ENCODE results near the gene ST3GAL3.
A peak's percentile ranks its signal among the peaks of the same experiment; 100 is the strongest.

The ST3GAL3 gene

DNA sequence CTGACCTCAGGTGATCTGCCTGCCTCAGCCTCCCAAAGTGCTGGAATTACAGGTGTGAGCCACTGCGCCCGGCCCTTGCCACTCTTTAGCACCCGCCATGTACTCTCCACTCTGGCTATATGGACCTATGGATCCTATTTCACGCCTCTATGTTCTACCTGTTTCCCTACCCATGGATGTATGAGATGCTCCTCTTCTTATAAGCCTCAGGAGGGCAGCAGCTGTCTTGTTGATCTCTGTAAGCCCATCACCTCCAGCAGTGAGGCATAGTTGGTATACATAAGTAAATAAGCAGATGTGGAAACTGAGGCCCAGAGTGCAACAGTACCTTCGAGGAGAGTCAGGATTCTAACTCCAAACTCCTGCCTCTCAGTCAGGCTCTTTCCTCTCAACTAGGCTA lies 201.5 kb downstream of the ST3GAL3 start:
- no peak for DNase-seq

DNA sequence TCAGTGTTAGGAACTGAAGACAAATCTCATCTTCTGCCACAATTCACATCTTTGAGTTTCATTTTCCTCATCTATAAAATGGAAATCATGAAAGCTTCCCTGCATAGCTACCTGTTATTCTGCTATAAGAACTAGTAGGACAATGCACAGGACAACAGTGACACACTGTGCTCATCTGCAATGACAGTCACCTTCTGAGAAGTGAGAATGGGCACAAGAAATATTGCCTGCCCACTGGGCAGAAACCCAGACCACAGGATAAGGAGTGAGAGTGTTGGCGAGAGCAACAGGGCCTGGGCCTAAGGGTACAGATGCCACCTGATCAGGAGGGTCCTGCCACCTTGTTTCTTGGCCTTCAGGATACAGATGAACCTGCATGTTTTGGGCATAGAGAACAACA lies 203.0 kb downstream of the ST3GAL3 start:
- no peak for DNase-seq

DNA sequence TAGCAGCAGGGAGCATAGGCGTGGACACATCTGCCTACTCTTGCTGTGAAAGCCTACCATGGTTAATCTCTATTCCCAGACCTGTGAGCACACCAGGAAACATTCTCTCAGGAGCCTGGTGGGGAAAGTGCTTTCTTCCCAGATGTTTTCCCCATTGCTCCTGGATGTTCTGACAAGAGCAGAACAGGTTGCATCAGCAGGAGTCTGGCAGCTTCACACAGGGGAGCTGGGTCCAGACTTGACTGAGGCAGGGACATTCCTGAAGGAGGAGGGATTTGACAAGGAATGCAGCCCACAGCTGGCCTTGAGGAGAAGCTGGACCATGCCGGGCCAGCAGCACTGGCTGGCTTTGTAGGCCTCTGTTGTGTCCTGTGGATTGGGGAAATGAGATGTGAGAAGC lies 205.3 kb downstream of the ST3GAL3 start:
- no peak for DNase-seq

DNA sequence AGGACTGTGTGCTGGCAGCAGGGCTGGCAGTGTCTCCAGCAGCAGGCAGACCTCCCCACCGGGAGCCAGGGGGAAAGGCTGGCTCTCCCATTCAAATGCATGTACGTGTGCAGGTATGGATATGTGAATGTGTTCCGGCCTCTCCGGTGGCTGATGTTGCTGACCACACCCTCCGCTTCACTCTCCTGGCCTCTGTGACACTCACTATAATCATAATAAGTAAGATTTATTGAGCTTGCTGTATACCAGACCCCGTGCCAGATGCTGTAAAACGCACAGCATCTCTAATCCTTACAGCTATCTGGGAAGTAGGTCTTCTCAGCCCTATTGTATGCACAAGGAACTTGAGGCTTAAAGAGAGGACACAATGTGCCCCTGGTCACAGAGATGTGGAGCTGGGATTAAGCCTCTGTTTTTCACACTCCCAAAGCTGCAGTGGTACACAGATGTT lies 205.7 kb downstream of the ST3GAL3 start:
- no peak for DNase-seq

DNA sequence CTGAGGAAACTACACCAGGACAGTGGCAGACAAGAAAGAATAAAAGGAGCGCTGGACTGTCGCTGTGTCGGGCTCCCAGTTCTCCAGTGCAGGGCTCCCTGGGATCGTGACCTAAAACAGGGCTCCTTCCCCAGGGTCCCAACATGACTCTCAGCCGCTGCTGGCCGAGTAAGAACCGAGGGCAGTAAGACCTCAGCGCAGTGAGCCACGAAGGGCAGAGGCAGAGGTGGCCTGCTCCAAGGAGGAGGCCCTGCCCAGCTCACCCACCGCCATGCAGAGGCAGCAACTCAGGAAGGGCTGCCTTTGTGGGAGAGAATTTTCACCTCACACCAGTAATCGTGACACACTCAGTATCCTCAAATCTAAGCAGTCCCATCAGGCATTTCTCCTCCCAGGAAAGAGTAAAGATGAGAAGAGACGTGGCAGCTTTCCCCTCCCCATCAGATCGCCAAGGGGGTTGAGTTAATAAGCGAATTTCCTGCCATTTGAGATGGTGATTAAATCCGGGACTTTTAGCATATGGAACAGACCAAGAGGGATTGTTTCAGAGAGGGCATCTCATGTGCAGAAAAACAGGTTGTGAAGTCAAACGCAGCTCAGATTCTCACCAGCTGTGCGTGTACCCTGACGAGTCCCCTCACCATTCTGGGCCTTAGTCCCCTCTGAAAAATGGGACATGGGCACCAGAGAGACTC lies 206.5 kb downstream of the ST3GAL3 start:
- no peak for DNase-seq

DNA sequence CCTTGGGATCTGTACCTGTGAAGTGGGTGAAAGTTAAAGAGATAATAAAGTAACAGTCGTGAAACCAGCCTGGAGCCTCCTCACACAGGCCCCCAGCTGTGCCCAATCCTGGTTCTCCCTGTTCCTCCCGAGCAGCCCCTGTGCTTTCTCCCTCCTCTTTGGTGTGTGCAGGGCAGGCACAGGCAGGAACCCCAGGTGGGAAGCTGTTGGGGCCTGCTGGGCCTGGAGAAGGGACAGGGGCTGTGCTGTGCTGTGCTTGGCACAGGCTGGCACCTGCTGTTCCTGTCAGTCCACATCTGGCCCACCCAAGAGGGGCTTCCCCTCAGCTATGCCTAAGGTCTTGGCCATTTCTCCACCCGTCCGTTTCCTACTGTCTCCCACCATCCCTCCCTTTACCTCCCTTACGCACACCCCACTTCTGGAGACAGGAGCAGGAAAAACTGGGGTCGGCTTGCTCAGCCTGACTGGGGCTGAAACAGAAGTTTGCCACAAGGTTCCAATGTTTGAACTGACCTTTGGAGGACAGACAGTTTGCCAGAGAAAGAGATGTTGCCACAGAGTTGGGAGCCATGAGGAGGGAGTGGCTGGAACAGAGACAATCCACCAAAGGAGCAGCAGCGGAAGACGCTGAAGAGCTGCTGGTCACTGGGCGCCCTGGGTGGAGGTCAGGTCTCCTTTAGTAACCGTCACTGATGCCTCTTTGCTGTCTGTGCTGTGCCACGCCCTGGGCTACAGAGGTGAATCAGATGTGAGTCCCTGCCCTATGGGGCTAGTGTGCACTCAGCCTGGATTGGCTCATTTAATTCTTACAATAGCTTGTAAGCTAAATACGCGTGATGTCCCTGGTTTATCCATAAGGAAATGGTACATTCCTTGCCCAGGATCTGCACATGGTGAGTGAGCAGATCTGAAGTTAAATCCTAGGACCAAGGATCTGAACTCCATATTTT lies 207.5 kb downstream of the ST3GAL3 start:
- DNase-seq = no peak

DNA sequence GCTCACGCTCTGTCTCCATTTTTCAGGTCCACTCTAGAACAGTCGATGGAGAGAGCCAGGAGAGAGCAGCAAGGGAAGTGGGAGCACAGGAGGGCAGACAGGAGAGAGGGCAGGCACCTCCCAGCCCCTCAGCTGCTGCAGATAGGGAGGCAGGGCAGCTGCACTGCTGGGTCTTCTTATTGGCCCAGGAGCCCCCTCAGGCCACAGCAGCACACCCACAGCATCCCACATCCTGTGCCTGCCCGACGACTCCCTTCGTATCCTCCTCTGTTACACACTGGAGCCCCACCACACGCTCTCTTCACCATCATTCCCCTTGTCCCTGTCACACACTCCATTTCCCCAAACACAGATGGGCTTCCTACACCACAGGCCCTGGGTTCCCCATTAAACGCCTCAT lies 212.6 kb downstream of the ST3GAL3 start:
- no peak for DNase-seq

DNA sequence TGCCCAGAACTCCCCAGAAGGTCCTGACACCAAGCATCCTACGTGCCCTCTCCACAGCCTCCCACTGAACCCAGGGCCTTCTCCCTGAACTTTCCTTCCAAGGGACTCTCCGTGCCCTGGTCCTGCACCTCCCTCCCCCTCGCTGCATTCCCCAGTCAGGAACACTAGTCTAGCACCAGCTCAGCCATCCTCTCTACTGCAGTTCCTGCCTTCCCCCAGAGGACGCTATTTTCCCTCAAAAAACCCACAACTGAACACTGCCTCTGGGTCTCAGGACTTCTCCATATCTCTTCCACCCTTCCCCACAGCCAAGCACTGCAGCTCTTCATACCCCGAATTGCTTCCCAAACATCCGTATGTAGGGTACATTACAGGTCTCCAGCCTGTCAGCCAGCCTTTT lies 213.7 kb downstream of the ST3GAL3 start:
- DNase-seq = no peak

DNA sequence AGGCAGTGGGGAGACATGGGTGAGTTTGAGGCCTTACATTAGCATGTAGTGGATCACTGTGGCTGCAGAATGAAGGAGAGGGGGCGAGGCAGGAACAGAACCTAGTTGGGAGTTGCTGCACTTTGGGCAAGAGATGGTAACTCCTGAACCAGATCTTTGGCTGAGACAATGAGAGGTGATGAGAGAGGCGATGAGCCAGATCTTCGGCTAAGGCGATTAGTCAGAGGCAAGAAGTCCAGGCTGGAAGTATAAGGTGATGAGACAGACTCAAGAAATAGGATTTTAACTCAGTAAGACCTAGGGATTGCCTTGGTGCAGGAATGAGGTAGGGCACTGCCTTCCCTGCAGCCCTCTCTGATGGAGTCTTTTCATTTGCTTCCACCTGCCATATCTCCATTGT lies 217.2 kb downstream of the ST3GAL3 start:
- DNase-seq = no peak

DNA sequence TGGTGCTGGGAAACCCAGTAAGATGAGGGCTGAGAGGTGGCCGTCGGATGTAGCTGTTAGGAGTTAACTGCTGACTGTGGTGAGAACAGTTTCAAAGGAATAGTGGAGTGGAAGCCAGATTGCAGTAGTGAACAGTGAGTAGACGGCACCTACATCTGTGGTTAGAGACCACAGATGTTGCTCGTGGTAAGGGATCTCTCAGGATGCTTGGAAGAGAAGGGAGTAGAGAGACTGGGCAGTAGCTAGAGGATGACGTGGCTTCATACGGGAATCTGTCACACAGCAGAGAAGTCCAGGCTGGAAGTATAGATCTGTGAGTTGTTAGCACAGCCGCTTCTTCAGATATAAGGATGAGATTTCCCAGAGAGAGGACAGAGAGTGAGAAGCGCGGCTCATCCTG lies 218.5 kb downstream of the ST3GAL3 start:
- DNase-seq = no peak

DNA sequence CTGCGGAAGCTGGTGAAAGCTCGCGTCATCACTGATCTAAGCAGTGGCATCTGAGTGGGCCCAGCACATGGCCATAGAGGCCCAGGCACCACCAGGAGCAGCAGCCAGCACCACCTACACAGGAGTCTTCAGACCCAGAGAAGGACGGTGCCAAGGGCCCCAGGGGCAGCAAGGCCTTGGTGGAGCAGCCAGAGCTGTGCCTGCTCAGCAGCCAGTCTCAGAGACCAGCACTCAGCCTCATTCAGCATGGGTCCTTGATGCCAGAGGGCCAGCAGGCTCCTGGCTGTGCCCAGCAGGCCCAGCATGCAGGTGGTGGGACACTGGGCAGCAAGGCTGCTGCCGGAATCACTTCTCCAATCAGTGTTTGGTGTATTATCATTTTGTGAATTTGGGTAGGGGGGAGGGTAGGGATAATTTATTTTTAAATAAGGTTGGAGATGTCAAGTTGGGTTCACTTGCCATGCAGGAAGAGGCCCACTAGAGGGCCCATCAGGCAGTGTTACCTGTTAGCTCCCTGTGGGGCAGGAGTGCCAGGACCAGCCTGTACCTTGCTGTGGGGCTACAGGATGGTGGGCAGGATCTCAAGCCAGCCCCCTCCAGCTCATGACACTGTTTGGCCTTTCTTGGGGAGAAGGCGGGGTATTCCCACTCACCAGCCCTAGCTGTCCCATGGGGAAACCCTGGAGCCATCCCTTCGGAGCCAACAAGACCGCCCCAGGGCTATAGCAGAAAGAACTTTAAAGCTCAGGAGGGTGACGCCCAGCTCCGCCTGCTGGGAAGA lies 223.0 kb downstream of the ST3GAL3 start:
- no peak for DNase-seq

DNA sequence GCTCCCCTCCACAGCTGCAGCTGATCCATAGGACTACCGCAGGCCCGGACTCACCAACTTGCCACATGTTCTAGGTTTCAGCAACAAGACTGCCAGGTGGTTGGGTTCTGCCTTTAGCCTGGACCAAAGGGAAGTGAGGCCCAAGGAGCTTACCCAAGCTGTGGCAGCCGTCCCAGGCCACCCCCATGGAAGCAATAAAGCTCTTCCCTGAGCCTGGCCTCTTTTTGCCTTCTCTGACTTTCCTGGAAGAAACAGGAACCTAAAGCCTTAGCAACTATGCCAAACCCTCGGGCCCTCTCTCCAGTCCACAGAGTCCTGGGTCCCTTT lies 223.6 kb downstream of the ST3GAL3 start:
- DNase-seq = no peak

DNA sequence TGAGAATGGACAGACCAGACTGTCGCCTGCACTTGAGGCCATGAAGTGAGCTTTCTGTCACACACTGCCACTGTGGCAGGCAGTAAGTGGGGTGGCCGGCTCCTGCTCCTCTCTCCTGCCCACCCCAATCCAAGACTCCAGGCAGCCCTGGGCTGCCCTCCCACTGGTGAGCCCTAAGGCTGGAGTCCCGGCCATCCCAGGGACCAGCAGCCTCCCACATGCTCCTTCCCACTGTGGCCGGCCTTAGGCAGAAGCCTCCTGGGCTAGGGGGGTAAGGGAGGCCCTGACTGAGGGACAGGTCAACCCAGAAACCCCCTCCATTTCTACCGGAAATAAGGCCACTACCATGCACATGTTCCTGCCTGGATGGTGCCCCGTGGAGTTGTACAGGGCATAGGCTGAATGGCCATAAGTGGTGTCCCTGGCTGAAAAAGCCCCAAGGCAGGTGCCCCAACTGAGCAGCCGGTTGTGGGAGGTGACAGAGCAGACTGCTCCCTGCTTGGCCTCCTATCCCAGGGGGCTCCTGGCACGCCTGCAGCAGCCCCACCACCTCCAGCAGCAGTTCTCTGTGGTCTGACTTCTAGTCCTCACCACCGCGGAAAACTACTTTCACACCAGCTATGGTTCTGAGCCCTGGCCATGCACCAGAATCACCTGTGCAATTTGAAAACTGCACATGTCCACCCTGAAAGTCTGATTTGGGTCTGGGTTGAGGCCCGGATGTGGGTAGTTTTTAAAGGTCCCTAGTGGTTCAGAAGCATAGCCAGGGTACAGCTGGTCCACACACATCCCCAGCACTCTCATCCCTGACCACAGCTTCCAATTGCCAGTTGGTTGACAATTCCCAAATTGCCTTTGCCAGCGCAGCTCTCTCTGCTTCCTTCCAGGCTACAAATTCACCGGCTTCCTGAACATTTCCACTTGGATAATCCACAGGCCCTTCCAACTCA lies 224.7 kb downstream of the ST3GAL3 start:
- no peak for DNase-seq

DNA sequence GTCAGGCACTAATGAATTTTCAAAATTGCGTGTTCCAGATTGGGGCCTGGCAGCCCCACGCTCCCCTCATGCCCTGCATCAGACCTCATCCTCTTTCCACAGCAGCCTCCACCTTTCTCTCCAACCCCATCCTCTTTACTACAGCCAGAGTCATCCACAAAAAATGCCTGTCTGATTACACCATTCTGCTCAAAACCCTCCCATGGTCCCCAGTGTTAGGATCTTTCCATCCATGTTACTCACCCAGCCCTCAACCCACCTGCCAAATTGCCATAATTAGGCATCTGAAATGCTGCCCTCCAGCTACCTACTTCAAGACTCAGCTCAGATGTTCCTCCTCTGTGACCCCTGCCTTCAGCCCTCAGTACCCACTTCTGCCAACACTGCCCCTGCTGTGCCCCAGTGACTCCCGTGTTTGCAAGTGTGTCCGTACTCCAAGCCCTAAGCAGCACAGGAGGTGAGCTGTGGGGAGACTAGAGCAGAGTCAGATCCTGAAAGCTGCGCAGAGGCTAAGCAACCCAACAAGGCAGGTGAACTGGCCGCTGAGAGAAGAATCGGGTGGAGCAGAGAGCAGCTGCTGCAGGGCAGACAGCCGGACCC lies 225.6 kb downstream of the ST3GAL3 start:
- no peak for DNase-seq

DNA sequence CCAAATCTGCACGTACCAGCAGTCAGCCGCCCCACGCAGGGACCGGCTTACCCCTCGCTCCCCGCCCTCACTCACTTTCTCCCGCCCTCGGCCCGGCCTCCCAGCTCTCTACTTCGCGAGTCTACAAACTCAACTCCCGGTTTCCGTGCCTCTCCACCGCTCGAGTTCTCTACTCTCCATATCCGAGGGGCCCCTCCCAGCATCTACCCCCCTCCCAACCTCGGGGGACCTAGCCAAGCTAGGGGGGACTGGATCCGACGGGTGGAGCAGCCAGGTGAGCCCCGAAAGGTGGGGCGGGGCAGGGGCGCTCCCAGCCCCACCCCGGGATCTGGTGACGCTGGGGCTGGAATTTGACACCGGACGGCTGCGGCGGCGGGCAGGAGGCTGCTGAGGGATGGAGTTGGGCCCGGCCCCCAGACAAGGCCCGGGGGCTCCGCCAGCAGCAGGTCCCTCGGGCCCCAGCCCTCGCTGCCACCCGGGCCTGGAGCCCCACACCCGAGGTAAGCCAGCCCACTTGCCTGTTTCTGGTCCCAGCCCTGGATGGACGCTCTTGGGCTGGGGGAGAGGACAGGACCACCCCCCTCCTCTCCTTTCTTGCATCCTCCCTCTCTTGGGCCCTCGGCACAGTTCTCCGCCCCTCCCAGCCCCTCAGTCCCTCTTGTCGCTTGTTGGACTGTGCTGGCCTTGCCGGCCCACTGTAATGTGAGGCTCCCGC lies 226.2 kb downstream of the ST3GAL3 start, which contains the start of gene ARTN:
Gene ARTN, plus strand, starts transcription at position 416 of the 715 bp plus-strand sequence. CDS start 1,856 bp downstream, outside the sequence.
- peak in 1 of 56 donors; percentile 9 for DNase-seq

DNA sequence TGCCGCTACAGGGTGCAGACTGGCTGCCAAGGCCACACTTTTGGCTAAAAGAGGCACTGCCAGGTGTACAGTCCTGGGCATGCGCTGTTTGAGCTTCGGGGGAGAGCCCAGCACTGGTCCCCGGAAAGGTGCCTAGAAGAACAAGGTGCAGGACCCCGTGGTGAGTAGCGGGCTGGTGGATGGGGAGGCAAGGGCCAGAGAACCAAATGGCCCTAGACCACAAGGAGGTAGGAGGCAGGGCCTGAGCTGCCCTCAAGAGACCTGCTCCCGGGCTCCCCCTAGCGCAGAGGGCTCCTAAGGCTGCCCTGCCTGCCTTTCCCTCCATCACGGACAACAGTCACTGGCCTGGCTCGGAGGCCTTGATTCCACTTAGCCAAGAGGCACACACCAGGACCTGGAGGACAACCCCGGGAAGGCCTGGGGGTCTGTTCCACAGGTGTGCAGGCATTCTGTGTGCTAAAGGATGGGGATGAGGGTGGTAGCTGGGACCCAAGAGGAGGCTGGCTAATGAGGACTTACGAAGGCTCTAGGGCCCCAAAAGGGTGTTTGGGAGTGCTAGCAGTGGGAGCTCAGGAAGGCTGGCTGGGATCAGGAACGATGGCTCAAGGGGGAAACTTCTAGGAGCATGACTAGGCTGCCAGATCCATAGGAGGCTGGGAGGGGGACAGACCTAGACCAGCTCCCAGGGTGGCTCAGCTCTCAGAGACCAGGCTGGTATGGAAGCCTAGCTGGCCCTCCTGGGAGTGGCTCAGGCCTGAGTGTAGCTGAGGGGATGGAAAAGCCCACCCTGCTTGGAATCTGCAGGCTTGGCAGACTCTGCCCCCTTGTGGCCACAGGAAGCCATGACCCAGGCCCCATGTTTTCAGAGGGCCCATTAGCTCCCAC lies 227.0 kb downstream of the ST3GAL3 start:
- DNase-seq = peak in 33 of 56 donors; percentile 14 to 78 (median 37)

DNA sequence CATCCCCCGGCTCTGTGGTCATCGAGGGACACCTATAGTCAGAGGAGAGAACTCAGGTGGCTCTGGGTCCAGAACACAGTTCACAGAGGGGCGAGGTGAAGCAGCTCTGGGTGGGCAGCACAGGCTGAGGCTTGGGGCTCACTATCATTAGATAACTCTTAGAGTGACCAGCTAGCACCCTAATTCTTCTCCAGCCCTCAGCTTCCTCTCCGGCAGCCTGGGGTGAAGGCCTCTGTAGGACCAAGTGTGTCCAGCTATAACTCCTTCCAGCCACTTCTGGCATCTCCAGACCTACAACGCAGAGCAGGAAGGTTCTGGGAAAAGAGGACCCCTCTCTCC lies 227.6 kb downstream of the ST3GAL3 start:
- peak in 1 of 56 donors; percentile 29 for DNase-seq

DNA sequence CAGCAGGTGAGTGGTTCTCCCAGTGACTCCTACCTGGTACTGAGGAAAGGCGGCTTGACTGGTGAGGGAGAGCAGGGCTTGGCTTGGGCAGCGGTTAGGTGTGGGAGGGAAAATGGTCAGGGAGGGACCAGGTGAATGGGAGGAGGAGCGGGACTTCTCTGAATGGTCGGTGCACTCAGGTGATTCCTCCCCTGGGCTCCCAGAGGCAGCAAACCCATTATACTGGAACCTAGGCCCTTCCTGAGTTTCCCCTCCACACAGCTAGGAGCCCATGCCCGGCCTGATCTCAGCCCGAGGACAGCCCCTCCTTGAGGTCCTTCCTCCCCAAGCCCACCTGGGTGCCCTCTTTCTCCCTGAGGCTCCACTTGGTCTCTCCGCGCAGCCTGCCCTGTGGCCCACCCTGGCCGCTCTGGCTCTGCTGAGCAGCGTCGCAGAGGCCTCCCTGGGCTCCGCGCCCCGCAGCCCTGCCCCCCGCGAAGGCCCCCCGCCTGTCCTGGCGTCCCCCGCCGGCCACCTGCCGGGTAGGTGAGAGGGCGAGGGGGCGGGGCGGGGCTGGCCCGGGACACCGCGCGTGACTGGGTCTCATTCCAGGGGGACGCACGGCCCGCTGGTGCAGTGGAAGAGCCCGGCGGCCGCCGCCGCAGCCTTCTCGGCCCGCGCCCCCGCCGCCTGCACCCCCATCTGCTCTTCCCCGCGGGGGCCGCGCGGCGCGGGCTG lies 228.5 kb downstream of the ST3GAL3 start:
- peak in 2 of 56 donors; percentile 37 to 51 for DNase-seq

Measured in nucleus accumbens (tissue), 56 donors.